HCT116 (cell line): ENCODE data around the gene ITGB7. TPM values are rescaled to one million over a fixed set of nuclear protein-coding genes. Genes with fewer than 3 reads are reported as not detected.

ENCODE experiments used
- ATAC-seq: fragments of 200-7000 bp; cut with Tn5 transposase; 2 replicates; pipeline ENCODE4 v1.9.1; 2020; ENCODE audit warnings: mild to moderate bottlenecking, moderate library complexity
- BruUV-seq: library from RNA; stranded (reverse); fragments of 400-500 nt; replicated peaks from 2 replicates; lab custom pipeline; 2021; lab: Mats Ljungman, UMichigan
- CTCF ChIA-PET: fragments of 300-600 bp; sonication (Branson Sonifier 250); formaldehyde crosslinking; loops from one replicate; lab custom pipeline; 2021; ENCODE audit warnings: antibody characterized with exemption; lab: Charles Lee
- POLR2A ChIA-PET: fragments of 300-600, 350-600 bp; sonication (Branson Sonifier 250); formaldehyde crosslinking; loops from one replicate; lab custom pipeline; 2021; ENCODE audit warnings: antibody characterized with exemption; lab: Charles Lee
- RAD21 ChIA-PET, 2 experiments: fragments of 300-600 bp; sonication (Branson Sonifier 250); formaldehyde crosslinking; loops; one replicate each; lab custom pipeline; 2023; ENCODE audit warnings: low total read pairs in 2 of 2; ENCODE audit not compliant: uncharacterized antibody in 2 of 2, unreplicated experiment in 2 of 2, low non-redundant PET in 1 of 2; lab: Charles Lee
- DNase-seq: peaks from one replicate; pipeline ENCODE4 v3.0.0-alpha.2; 2010; ENCODE audit warnings: low read depth, low spot score
- H2AFZ ChIP-seq: fragments of 200-600 bp; shearing (Covaris generic), sonication (generic); 2 replicates; pipeline ENCODE4 v1.6.1; 2017; ENCODE audit warnings: low read depth, mixed run types, mixed read lengths, antibody characterized with exemption, low read length; ENCODE audit not compliant: poor library complexity, severe bottlenecking
- H3K27ac ChIP-seq: 2 replicates; pipeline ENCODE4 v1.5.1; 2012; ENCODE audit warnings: low read depth, low read length
- H3K27me3 ChIP-seq: fragments of 200-600 bp; sonication (generic); 2 replicates; pipeline ENCODE4 v1.6.1; 2016; ENCODE audit warnings: mixed run types, low read length, mixed read lengths; ENCODE audit not compliant: insufficient read depth
- H3K36me3 ChIP-seq, 2 experiments: fragments of 200-500 bp in 1 of 2; fragments of 200-600 bp in 1 of 2; sonication (Bioruptor generic) in 1 of 2; sonication (generic) in 1 of 2; 2 replicates each; pipeline versions ENCODE4 v1.5.1 to v1.6.1; 2014 to 2016; ENCODE audit warnings: low read length in 2 of 2, inconsistent platforms in 1 of 2, mixed read lengths in 1 of 2, mixed run types in 1 of 2; ENCODE audit not compliant: insufficient read depth in 2 of 2, control insufficient read depth in 1 of 2
- H3K4me1 ChIP-seq, 2 experiments: fragments of 200-600 bp in 1 of 2; sonication (generic) in 1 of 2; 2 replicates each; pipeline versions ENCODE4 v1.5.1 to v1.6.1; 2012 to 2017; ENCODE audit warnings: low read length in 2 of 2, inconsistent platforms in 1 of 2, mild to moderate bottlenecking in 1 of 2, mixed read lengths in 1 of 2, mixed run types in 1 of 2, moderate library complexity in 1 of 2; ENCODE audit not compliant: insufficient read depth in 2 of 2, control insufficient read depth in 1 of 2
- H3K4me2 ChIP-seq: fragments of 200-600 bp; sonication (generic); 2 replicates; pipeline ENCODE4 v1.6.1; 2017; ENCODE audit warnings: mixed run types, low read length, mixed read lengths
- H3K4me3 ChIP-seq, 2 experiments: fragments of 200-600 bp in 1 of 2; sonication (generic) in 1 of 2; replicated peaks in 1 of 2; 2 replicates each; pipeline ENCODE4 v1.5.1; 2011 to 2016; ENCODE audit warnings: low read length in 2 of 2, control low read depth in 1 of 2, low read depth in 1 of 2, mild to moderate bottlenecking in 1 of 2, mixed read lengths in 1 of 2, mixed run types in 1 of 2
- H3K79me2 ChIP-seq: fragments of 200-600 bp; sonication (generic); 2 replicates; pipeline ENCODE4 v1.6.1; 2017; ENCODE audit warnings: mild to moderate bottlenecking, mixed run types, low read length, moderate library complexity, mixed read lengths; ENCODE audit not compliant: insufficient read depth
- H3K9ac ChIP-seq: fragments of 200-600 bp; sonication (generic); 2 replicates; pipeline ENCODE4 v1.6.1; 2016; ENCODE audit warnings: low read length, mixed read lengths
- H3K9me2 ChIP-seq: fragments of 200-600 bp; sonication (generic), shearing (Covaris generic); 2 replicates; pipeline ENCODE4 v1.6.1; 2017; ENCODE audit warnings: mixed run types, mild to moderate bottlenecking, moderate library complexity; ENCODE audit not compliant: insufficient read depth
- H3K9me3 ChIP-seq, 2 experiments: fragments of 200-500 bp in 1 of 2; fragments of 200-600 bp in 1 of 2; sonication (Bioruptor generic) in 1 of 2; sonication (generic) in 1 of 2; 2 replicates each; pipeline ENCODE4 v1.6.1; 2014 to 2017; ENCODE audit warnings: low read length in 2 of 2, mixed read lengths in 2 of 2, inconsistent platforms in 1 of 2, low read depth in 1 of 2, mild to moderate bottlenecking in 1 of 2, mixed run types in 1 of 2, moderate library complexity in 1 of 2; ENCODE audit not compliant: control insufficient read depth in 1 of 2, insufficient read depth in 1 of 2
- H4K20me1 ChIP-seq: fragments of 200-600 bp; sonication (generic), shearing (Covaris generic); 2 replicates; pipeline ENCODE4 v1.6.1; 2017; ENCODE audit warnings: mixed run types, mild to moderate bottlenecking, moderate library complexity; ENCODE audit not compliant: insufficient read depth
- CBX3 ChIP-seq: IDR thresholded peaks from 2 replicates; pipeline ENCODE4 v1.6.1; 2012; ENCODE audit warnings: low read depth
- CEBPB ChIP-seq: IDR thresholded peaks from 2 replicates; pipeline ENCODE4 v1.6.1; 2012; ENCODE audit warnings: low read depth
- EGR1 ChIP-seq: IDR thresholded peaks from 2 replicates; pipeline ENCODE4 v1.6.1; 2012; ENCODE audit warnings: low read depth
- ELF1 ChIP-seq: IDR thresholded peaks from 2 replicates; pipeline ENCODE4 v1.6.1; 2012; ENCODE audit warnings: low read depth, borderline replicate concordance
- EZH2phosphoT487 ChIP-seq: fragments of 200-600 bp; IDR thresholded peaks from 2 replicates; pipeline ENCODE4 v1.6.1; 2018; ENCODE audit warnings: antibody characterized with exemption, borderline replicate concordance
- FOSL1 ChIP-seq: IDR thresholded peaks from 2 replicates; pipeline ENCODE4 v1.6.1; 2012; ENCODE audit warnings: low read depth
- JUND ChIP-seq: IDR thresholded peaks from 2 replicates; pipeline ENCODE4 v1.6.1; 2012
- POLR2A ChIP-seq: IDR thresholded peaks from 2 replicates; pipeline ENCODE4 v1.7.0; 2011; ENCODE audit warnings: borderline replicate concordance; ENCODE audit not compliant: insufficient read depth, insufficient read length; ENCODE audit errors: extremely low read depth
- POLR2AphosphoS5 ChIP-seq: IDR thresholded peaks from 2 replicates; pipeline ENCODE4 v1.6.1; 2011; ENCODE audit warnings: mild to moderate bottlenecking, low read depth, low read length, moderate library complexity
- RAD21 ChIP-seq: IDR thresholded peaks from 2 replicates; pipeline ENCODE4 v1.6.1; 2012; ENCODE audit warnings: low read depth, mild to moderate bottlenecking
- SIN3A ChIP-seq: IDR thresholded peaks from 2 replicates; pipeline ENCODE4 v1.6.1; 2012; ENCODE audit warnings: low read depth
- SP1 ChIP-seq: IDR thresholded peaks from 2 replicates; pipeline ENCODE4 v1.6.1; 2012; ENCODE audit warnings: low read depth
- TCF7L2 ChIP-seq: IDR thresholded peaks from 2 replicates; pipeline ENCODE4 v1.7.0; 2011; ENCODE audit warnings: borderline replicate concordance, inconsistent platforms; ENCODE audit not compliant: insufficient read depth, insufficient read length; ENCODE audit errors: extremely low read depth
- YY1 ChIP-seq: IDR thresholded peaks from 2 replicates; pipeline ENCODE4 v1.6.1; 2011; ENCODE audit warnings: low read length, low read depth, moderate library complexity, mild to moderate bottlenecking; ENCODE audit not compliant: insufficient replicate concordance; ENCODE audit errors: extremely low read depth
- ZFX ChIP-seq: fragments of 450-650 bp; IDR thresholded peaks from 2 replicates; pipeline ENCODE4 v1.6.1; 2017
- ZNF274 ChIP-seq: fragments of 200-500 bp; sonication (Bioruptor generic); IDR thresholded peaks from 2 replicates; pipeline ENCODE4 v1.6.1; 2014; ENCODE audit warnings: mild to moderate bottlenecking, low read depth, low read length, inconsistent platforms
- intact Hi-C: fragments of 100-400 bp; cut with micrococcal nuclease; formaldehyde crosslinking; loops from 2 replicates; pipeline ENCODE4 v1.10.0; 2022
- total RNA-seq: library from RNA; stranded (reverse); gene quantifications from one replicate; pipeline ENCODE4 v1.2.1, GENCODE V29; 2021; ENCODE audit not compliant: unreplicated experiment
- TF ChIP-seq, protein P1 (sequence below): IDR thresholded peaks from 2 replicates; pipeline ENCODE4 v1.6.1; 2012
- TF ChIP-seq, protein P2 (sequence below): IDR thresholded peaks from 2 replicates; pipeline ENCODE4 v1.6.1; 2011; ENCODE audit warnings: mild to moderate bottlenecking, low read length, moderate library complexity; ENCODE audit not compliant: insufficient replicate concordance; ENCODE audit errors: extremely low read depth
- TF ChIP-seq, protein P3 (sequence below): IDR thresholded peaks from 2 replicates; pipeline ENCODE4 v1.6.1; 2012

ITGB7 gene
- total RNA-seq, 1 experiment from 2014 or later = 1.9 TPM

DNA sequence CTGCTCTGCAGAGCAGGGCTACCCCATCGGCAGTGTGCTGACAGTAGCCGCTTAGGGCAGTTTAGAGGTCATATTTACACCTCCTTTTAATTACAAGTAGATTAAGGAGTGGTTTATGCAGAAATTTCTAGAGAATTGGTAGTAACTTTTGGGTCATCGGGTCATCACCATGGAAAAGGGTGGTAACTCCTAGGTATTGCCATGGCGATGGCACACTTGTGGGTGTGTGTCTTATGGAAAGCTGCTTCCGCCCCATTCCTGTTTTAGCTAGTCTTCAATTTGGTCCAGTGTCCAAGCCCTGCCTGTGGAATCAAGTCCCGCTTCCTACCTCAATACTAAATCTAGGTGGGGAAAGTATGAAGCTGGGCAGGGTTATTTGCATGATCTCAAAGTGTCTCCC is 56.0 kb downstream of the ITGB7 start:
- H3K4me2 ChIP-seq = no peak overlapping the region
- ChIA-PET RAD21 (no interaction called here), CTCF (no interaction called here), POLR2A (no interaction called here)
- BruUV-seq = no TSS peak
- ATAC-seq (no peak), DNase-seq (no peak)
- H3K9me3 ChIP-seq = no peaks in the 10 kb centered on the region
- H3K36me3 ChIP-seq = no peaks in the 10 kb centered on the region
- intact Hi-C loops = no loop called here
- no peaks in the 10 kb centered on the region for H4K20me1 ChIP-seq
- no peaks in the 10 kb centered on the region for H3K4me1 ChIP-seq
- no peak overlapping the region for H2AFZ ChIP-seq
- no peak for TF ChIP-seq FOSL1
- TF ChIP-seq YY1 = no peak
- TF ChIP-seq SP1 = no peak
- no peak for TF ChIP-seq ELF1
- TF ChIP-seq, protein P1, sequence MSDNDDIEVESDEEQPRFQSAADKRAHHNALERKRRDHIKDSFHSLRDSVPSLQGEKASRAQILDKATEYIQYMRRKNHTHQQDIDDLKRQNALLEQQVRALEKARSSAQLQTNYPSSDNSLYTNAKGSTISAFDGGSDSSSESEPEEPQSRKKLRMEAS = no peak
- no peak for TF ChIP-seq CBX3
- TF ChIP-seq CEBPB = no peak
- no peak for TF ChIP-seq RAD21
- TF ChIP-seq ZNF274 = no peak
- TF ChIP-seq TCF7L2 = no peak
- no peak for TF ChIP-seq EGR1
- no peak for TF ChIP-seq ZFX
- no peak for TF ChIP-seq EZH2phosphoT487
- TF ChIP-seq POLR2AphosphoS5 = no peak
- TF ChIP-seq, protein P2, sequence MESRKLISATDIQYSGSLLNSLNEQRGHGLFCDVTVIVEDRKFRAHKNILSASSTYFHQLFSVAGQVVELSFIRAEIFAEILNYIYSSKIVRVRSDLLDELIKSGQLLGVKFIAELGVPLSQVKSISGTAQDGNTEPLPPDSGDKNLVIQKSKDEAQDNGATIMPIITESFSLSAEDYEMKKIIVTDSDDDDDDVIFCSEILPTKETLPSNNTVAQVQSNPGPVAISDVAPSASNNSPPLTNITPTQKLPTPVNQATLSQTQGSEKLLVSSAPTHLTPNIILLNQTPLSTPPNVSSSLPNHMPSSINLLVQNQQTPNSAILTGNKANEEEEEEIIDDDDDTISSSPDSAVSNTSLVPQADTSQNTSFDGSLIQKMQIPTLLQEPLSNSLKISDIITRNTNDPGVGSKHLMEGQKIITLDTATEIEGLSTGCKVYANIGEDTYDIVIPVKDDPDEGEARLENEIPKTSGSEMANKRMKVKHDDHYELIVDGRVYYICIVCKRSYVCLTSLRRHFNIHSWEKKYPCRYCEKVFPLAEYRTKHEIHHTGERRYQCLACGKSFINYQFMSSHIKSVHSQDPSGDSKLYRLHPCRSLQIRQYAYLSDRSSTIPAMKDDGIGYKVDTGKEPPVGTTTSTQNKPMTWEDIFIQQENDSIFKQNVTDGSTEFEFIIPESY = no peak
- TF ChIP-seq, protein P3, sequence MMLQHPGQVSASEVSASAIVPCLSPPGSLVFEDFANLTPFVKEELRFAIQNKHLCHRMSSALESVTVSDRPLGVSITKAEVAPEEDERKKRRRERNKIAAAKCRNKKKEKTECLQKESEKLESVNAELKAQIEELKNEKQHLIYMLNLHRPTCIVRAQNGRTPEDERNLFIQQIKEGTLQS = no peak
- TF ChIP-seq SIN3A = no peak
- TF ChIP-seq POLR2A = no peak
- TF ChIP-seq JUND = no peak
- no peak overlapping the region for H3K27ac ChIP-seq
- no peak overlapping the region for H3K9ac ChIP-seq
- no peaks in the 10 kb centered on the region for H3K27me3 ChIP-seq
- H3K9me2 ChIP-seq = no peaks in the 10 kb centered on the region
- no peak overlapping the region for H3K4me3 ChIP-seq
- H3K79me2 ChIP-seq = no peaks in the 10 kb centered on the region
